Neural progenitor cell (in vitro differentiated cells): ENCODE data around the gene TBC1D9B.

Experiments used
- CTCF ChIP-seq: fragments of 200-600 bp; sonication (generic); IDR thresholded peaks from 2 replicates; pipeline ENCODE4 v1.5.1; 2017; ENCODE audit warnings: antibody characterized with exemption, mild to moderate bottlenecking
- EZH2 ChIP-seq: fragments of 200-600 bp; sonication (generic); IDR thresholded peaks from 2 replicates; pipeline ENCODE4 v1.6.1; 2017; ENCODE audit warnings: antibody characterized with exemption, mild to moderate bottlenecking, moderate library complexity
- EZH2phosphoT487 ChIP-seq: fragments of 200-600 bp; sonication (generic); IDR thresholded peaks from 2 replicates; pipeline ENCODE4 v1.6.1; 2017; ENCODE audit warnings: antibody characterized with exemption

GRCh38 chr5:179814090-179814489, 93.6 kb downstream of the TBC1D9B start:
- TF ChIP-seq EZH2 (no peak), CTCF (no peak), EZH2phosphoT487 (no peak)
